GM23338 (cell line): ENCODE results near the gene TMEM236. TPM values are rescaled to one million over a fixed set of nuclear protein-coding genes. Genes with fewer than 3 reads are reported as not detected.

Experiments used
- ATAC-seq: fragments of 200-7000 bp; cut with Tn5 transposase; 3 replicates; pipeline ENCODE4 v1.9.1; 2020
- DNase-seq: peaks from one replicate; pipeline ENCODE4 v3.0.0-alpha.2; 2015; ENCODE audit warnings: low spot score
- H2AFZ ChIP-seq: fragments of 200-600 bp; sonication (generic); 2 replicates; pipeline ENCODE4 v1.8.0; 2016; ENCODE audit warnings: antibody characterized with exemption, mild to moderate bottlenecking, moderate library complexity
- H3F3A ChIP-seq: fragments of 200-600 bp; sonication (generic); replicated peaks from 2 replicates; pipeline ENCODE4 v1.8.0; 2017; ENCODE audit warnings: antibody characterized with exemption, mixed run types, low read depth
- H3K27ac ChIP-seq: fragments of 200-600 bp; sonication (generic); 2 replicates; pipeline ENCODE4 v1.6.1; 2016; ENCODE audit warnings: low read depth
- H3K27me3 ChIP-seq: fragments of 200-600 bp; sonication (generic); 2 replicates; pipeline ENCODE4 v1.8.0; 2016; ENCODE audit warnings: mild to moderate bottlenecking, mixed run types, moderate library complexity; ENCODE audit not compliant: insufficient read depth
- H3K36me3 ChIP-seq: fragments of 200-600 bp; sonication (generic); 2 replicates; pipeline ENCODE4 v1.8.0; 2016; ENCODE audit warnings: mild to moderate bottlenecking; ENCODE audit not compliant: insufficient read depth
- H3K4me1 ChIP-seq: fragments of 200-600 bp; sonication (generic); 2 replicates; pipeline ENCODE4 v1.8.0; 2016; ENCODE audit warnings: mild to moderate bottlenecking, moderate library complexity; ENCODE audit not compliant: insufficient read depth
- H3K4me2 ChIP-seq: fragments of 200-600 bp; sonication (generic); 2 replicates; pipeline ENCODE4 v1.7.1; 2017; ENCODE audit warnings: mixed run types
- H3K4me3 ChIP-seq: fragments of 200-600 bp; sonication (generic); 2 replicates; pipeline ENCODE4 v1.6.1; 2016; ENCODE audit warnings: mixed run types
- H3K79me2 ChIP-seq: fragments of 200-600 bp; sonication (generic); replicated peaks from 2 replicates; pipeline ENCODE4 v1.8.0; 2017; ENCODE audit warnings: mild to moderate bottlenecking; ENCODE audit not compliant: insufficient read depth
- H3K9me2 ChIP-seq: fragments of 200-600 bp; sonication (generic); 2 replicates; pipeline ENCODE4 v1.8.0; 2017; ENCODE audit not compliant: insufficient read depth
- H4K20me1 ChIP-seq: fragments of 200-600 bp; sonication (generic); replicated peaks from 2 replicates; pipeline ENCODE4 v1.8.0; 2017; ENCODE audit warnings: mild to moderate bottlenecking; ENCODE audit not compliant: insufficient read depth
- H3K27ac Mint-ChIP-seq: 2 replicates; pipeline ENCODE4 v1.8.0; 2020; ENCODE audit warnings: inconsistent platforms, mild to moderate bottlenecking, moderate library complexity, mixed read lengths
- H3K27me3 Mint-ChIP-seq: 3 replicates; pipeline ENCODE4 v1.8.0; 2022; ENCODE audit warnings: low read depth, mild to moderate bottlenecking, moderate library complexity, mixed read lengths, inconsistent platforms; ENCODE audit not compliant: insufficient read depth, poor library complexity
- H3K36me3 Mint-ChIP-seq: 3 replicates; pipeline ENCODE4 v1.8.0; 2021; ENCODE audit warnings: low read depth, mild to moderate bottlenecking, inconsistent platforms, moderate library complexity, mixed read lengths
- H3K4me1 Mint-ChIP-seq: 3 replicates; pipeline ENCODE4 v1.8.0; 2020; ENCODE audit warnings: mild to moderate bottlenecking, inconsistent platforms, mixed read lengths
- H3K4me3 Mint-ChIP-seq: 3 replicates; pipeline ENCODE4 v1.8.0; 2021; ENCODE audit warnings: moderate library complexity, mild to moderate bottlenecking, inconsistent platforms, mixed read lengths
- H3K9me3 Mint-ChIP-seq: 3 replicates; pipeline ENCODE4 v1.8.0; 2020; ENCODE audit warnings: moderate library complexity, mild to moderate bottlenecking, inconsistent platforms, mixed read lengths
- CREB1 ChIP-seq: fragments of 250-450 bp; sonication (Bioruptor Pico); IDR thresholded peaks from 2 replicates; pipeline ENCODE4 v1.5.0; 2020; ENCODE audit warnings: low read depth, mild to moderate bottlenecking, moderate library complexity
- CTCF ChIP-seq, 2 experiments: fragments of 200-600 bp in 1 of 2; sonication (generic) in 1 of 2; conservative IDR thresholded peaks; 2 replicates each; pipeline versions ENCODE4 v1.5.1 to v1.6.1; 2016 to 2017; ENCODE audit warnings: antibody characterized with exemption in 2 of 2, low read depth in 2 of 2, mild to moderate bottlenecking in 2 of 2, moderate library complexity in 1 of 2
- ETS1 ChIP-seq: IDR thresholded peaks from 2 replicates; pipeline ENCODE4 v1.6.1; 2016; ENCODE audit warnings: antibody characterized with exemption
- EZH2 ChIP-seq: fragments of 200-600 bp; sonication (generic); IDR thresholded peaks from one replicate; pipeline ENCODE4 v1.8.0; 2017; ENCODE audit warnings: antibody characterized with exemption, mild to moderate bottlenecking, low read depth; ENCODE audit not compliant: unreplicated experiment
- EZH2phosphoT487 ChIP-seq: fragments of 200-600 bp; sonication (generic); IDR thresholded peaks from one replicate; pipeline ENCODE4 v1.8.1; 2018; ENCODE audit warnings: antibody characterized with exemption; ENCODE audit not compliant: unreplicated experiment
- JUNB ChIP-seq: IDR thresholded peaks from one replicate; pipeline ENCODE4 v1.6.1; 2016; ENCODE audit warnings: antibody characterized with exemption; ENCODE audit not compliant: unreplicated experiment
- NANOG ChIP-seq: IDR thresholded peaks from 2 replicates; pipeline ENCODE4 v1.6.1; 2016; ENCODE audit warnings: antibody characterized with exemption, borderline replicate concordance
- POLR2AphosphoS5 ChIP-seq: IDR thresholded peaks from 2 replicates; pipeline ENCODE4 v1.6.1; 2016; ENCODE audit warnings: antibody characterized with exemption, low read depth
- REST ChIP-seq: IDR thresholded peaks from one replicate; pipeline ENCODE4 v1.6.1; 2018; ENCODE audit warnings: antibody characterized with exemption; ENCODE audit not compliant: unreplicated experiment
- STAT1 ChIP-seq: IDR thresholded peaks from one replicate; pipeline ENCODE4 v1.6.1; 2016; ENCODE audit warnings: antibody characterized with exemption; ENCODE audit not compliant: unreplicated experiment
- ZNF114 ChIP-seq: fragments of 250-450 bp; sonication (Bioruptor Pico); IDR thresholded peaks from 2 replicates; pipeline ENCODE4 v1.5.0; 2020; ENCODE audit warnings: mild to moderate bottlenecking, moderate library complexity
- ZNF331 ChIP-seq: fragments of 250-450 bp; sonication (Bioruptor Pico); IDR thresholded peaks from 2 replicates; pipeline ENCODE4 v1.5.0; 2020; ENCODE audit warnings: low read depth, mild to moderate bottlenecking, moderate library complexity
- ZNF462 ChIP-seq: fragments of 250-450 bp; sonication (Bioruptor Pico); IDR thresholded peaks from 2 replicates; pipeline ENCODE4 v1.5.0; 2020; ENCODE audit warnings: mild to moderate bottlenecking, moderate library complexity
- polyA plus RNA-seq: library from polyadenylated mRNA; unstranded; fragments of >200 nt; fragmentation: Nextera tagmentation; extraction: Ambion mirVana; gene quantifications from 2 replicates; pipeline ENCODE4 v1.2.1, GENCODE V29; 2016
- total RNA-seq: library from RNA; depleted of rRNA; stranded (reverse); fragments of >200 nt; shearing (Covaris generic); gene quantifications from 2 replicates; pipeline ENCODE4 v1.2.3, GENCODE V29; 2014

TMEM236 gene
- total and polyA plus RNA-seq, 2 experiments from 2014 or later: 0.03 TPM

- no peaks in the 10 kb centered on the region for H3K4me1 ChIP-seq
Observed at GRCh38 chr10:17703706-17704105, 48.3 kb upstream of the TMEM236 start.

More at GRCh38 chr10:17703706-17704105, 48.3 kb upstream of the TMEM236 start:
- Histone ChIP-seq H3F3A (no peaks in the 10 kb centered on the region), H3K79me2 (no peaks in the 10 kb centered on the region), H2AFZ (no peak overlapping the region), H3K27ac (no peak overlapping the region), H3K4me3 (no peak overlapping the region), H3K9me2 (no peaks in the 10 kb centered on the region), H3K4me2 (no peak overlapping the region), H4K20me1 (no peaks in the 10 kb centered on the region), H3K27me3 (no peaks in the 10 kb centered on the region), H3K36me3 (peaks cover 8% of the 10 kb centered on the region; the same call in 1 of the 2 replicates)
- no peak overlapping the region for H3K27ac Mint-ChIP-seq
- no peaks in the 10 kb centered on the region for H3K27me3 Mint-ChIP-seq
- no peak for ATAC-seq
- H3K4me1 Mint-ChIP-seq: no peaks in the 10 kb centered on the region
- DNase-seq: no peak
- no peak for TF ChIP-seq JUNB
- TF ChIP-seq REST: no peak
- TF ChIP-seq CTCF (conservative IDR thresholded peaks at IDR 0.05; ENCODE audit: low read depth in 2 of 2): no peak
- no peak for TF ChIP-seq EZH2phosphoT487
- no peak for TF ChIP-seq ETS1
- TF ChIP-seq STAT1: no peak
- TF ChIP-seq CREB1 (CRISPR knock-in tag): no peak
- no peak for TF ChIP-seq ZNF114 (CRISPR knock-in tag)
- TF ChIP-seq ZNF462 (CRISPR knock-in tag): no peak
- no peak for TF ChIP-seq NANOG
- TF ChIP-seq EZH2: no peak
- no peak for TF ChIP-seq ZNF331 (CRISPR knock-in tag)
- no peak for TF ChIP-seq POLR2AphosphoS5
- H3K36me3 Mint-ChIP-seq: peaks cover 19% of the 10 kb centered on the region; the same call in 2 of the 3 replicates
- no peak overlapping the region for H3K4me3 Mint-ChIP-seq
- no peaks in the 10 kb centered on the region for H3K9me3 Mint-ChIP-seq
